Urothelium cell line (cell line): ENCODE measurements around the gene CDKN2B-AS1.

Experiments used
- DNase-seq: peaks from one replicate; pipeline ENCODE4 v3.0.0; 2011; ENCODE audit warnings: low spot score, mixed read lengths
- FAIRE-seq: peaks from 2 replicates; lab custom pipeline; 2011; peaks lifted over from hg19 to GRCh38; lab: Jason Lieb, UNC

CDKN2B-AS1 gene

DNA sequence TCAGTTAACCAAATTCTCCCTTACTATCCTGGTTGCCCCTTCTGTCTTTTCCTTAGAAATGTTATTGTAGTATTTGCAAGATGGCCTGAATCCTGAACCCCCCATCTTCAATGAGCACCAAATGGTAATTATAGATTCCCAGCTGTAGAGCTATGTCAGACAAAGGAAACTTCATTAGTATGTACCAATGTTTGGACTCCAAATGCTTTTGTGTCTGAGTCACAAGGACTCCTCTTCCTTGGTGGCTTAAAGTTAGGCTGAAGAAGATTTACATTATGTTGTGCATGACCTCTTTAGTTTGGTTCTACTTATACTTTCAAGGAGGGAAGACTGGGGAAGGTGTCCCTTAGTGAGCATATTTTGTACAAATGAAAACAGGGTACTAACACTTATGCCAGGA is 120.4 kb downstream of the CDKN2B-AS1 start:
- DNase-seq, result no peak
- FAIRE-seq, result no peak

- no peak for DNase-seq
- no peak for FAIRE-seq
Measured at GRCh38 chr9:22116758-22117157, 122.2 kb downstream of the CDKN2B-AS1 start.

DNA sequence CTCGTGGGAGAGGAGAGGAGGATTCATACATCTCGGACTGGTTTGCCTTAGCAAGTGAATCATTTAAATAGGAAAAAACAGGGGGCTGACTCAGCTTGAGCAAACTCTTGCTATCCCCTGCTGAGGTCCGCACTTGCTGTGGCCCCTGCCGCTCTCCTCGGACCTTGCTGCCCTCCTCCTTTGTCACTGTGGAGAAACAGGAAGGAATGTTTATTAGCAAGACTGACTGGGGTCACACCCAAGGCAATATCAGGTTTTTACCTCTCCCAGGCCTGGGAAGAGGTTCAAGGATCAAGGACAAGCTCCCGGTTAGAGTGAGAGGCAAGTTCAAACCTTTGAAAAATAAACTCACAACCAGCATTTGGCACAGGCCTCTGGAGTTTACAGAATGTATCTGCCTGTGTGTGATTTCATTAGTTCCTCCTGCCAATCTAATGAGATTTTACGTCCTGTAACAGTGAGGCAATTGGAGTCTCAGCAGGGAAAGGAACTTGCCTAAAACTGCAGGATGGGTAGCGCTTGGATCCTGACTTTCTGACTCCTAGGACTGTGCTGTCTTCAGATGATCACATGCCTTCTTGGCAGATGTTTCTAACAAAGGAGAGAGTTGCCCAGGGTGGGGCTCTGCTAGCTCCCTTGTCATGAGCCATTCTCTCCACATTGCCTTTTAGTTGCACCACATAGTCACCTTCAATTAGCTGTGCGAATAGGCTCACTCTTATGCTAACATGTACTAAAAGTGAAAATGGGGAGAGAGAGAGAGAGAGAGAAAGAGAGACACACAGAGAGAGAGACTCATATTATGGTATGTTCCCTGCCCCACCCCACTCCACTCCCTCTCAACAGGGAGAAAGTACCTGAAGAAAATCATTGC is 123.2 kb downstream of the CDKN2B-AS1 start:
- FAIRE-seq (no peak), DNase-seq (no peak)

DNA sequence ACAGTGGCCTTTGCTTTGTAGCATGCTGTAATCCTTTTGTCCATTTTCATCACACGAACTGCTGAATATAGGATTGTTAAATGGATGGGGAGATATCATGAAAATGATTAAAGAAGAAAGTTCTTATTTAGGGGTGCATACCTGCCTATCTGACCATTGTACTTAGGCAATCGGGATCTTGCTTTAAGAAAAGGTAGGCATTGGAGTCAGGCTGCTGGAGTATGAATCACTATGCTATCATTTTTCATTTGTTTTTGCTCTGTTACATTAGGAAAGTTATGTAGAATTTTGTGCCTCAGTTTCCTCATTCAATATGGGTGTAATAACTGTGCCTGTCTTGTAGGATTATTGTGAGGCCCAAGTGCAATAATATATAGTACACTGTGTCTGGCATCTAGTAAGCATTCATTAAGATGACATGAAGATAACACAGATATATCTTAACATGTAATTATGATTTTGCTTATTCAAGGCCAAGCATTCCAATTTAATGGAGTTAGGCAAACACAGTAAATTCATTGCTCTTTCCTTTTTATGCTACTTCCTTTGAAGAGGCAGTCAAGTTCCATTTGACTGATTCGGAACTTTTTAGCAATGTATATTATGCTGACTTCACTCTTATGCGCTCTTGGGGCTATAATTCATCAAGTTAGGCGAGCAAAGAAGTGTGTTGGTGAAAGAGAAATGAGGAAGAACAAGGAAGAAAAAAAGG is 124.4 kb downstream of the CDKN2B-AS1 start:
- FAIRE-seq (no peak), DNase-seq (no peak)

- DNase-seq (no peak), FAIRE-seq (no peak)
Measured at GRCh38 chr9:22119522-22120158, 125.0 kb downstream of the CDKN2B-AS1 start.

- FAIRE-seq, result no peak
- DNase-seq, result no peak
Measured at GRCh38 chr9:22120159-22120549, 125.6 kb downstream of the CDKN2B-AS1 start.

DNA sequence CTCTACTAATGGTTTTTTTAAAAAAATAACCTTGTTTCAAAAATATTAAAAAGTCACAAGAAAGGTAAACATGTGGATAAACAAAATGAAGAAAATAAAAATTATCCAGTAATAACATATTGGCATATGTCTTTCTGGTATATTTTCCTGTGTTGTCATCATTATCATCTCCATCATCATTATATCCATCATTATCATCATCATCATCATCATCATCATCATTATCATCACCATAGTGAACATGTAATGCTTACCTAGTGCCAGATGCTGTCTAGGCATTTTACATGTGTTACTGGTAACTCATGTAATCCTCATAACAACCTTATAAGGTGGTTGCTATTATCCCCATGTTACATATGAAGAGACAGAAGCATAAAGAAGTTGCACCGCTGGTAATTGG is 126.0 kb downstream of the CDKN2B-AS1 start:
- FAIRE-seq (no peak), DNase-seq (no peak)

DNA sequence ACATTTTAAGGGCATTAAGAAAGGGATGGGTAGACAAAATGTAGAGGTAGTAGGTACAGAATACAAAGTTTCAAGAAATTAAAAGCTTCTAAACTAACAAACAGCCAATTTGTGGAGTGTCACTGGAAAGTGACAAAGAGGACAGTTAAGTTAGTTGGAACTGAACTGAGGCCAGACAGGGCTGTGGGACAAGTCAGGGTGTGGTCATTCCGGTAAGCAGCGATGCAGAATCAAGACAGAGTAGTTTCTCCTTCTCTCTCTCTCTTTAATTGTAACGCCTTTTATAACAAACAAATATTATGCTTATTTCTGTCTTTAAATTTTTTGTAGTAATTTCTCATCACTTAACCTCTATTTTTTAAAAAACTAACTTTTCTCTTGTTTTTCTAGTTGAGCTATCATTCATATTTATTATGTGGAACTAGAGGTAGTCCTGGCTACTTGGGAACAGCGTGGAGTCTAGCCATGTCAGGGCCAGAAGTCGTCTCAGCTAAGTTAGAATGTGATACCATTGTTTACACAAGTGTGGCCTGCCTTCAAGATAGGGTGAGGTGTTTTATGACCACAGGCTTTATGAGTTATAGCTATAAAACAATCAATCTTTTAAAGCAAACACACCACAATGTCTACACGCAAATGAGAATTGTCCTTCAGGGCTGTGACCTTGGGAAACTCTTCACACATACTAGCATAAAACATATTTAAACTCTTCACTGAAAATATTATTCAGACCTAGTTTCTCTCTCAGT is 129.8 kb downstream of the CDKN2B-AS1 start:
- FAIRE-seq (no peak), DNase-seq (peak; percentile 42)

- FAIRE-seq (no peak), DNase-seq (no peak)
Measured at GRCh38 chr9:22129133-22129532, 134.5 kb downstream of the CDKN2B-AS1 start.

DNA sequence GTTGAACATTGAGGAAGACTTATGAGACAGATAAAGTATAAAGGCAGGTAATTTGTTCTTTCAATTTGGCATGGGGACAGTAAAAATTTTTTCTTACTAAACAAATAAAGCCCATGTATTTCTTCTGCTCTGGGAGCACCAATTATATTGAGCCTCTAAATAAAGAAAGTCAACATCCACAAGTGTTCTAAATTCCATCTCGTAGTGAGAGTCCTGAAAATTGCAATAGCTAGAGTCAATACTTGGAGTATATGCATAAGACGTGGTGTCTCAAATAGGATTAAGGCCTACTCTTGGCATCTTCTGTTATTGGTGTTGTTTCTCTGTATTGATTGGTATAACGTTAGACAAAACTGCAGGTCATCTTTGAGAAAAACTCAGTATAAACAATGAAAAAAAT is 135.0 kb downstream of the CDKN2B-AS1 start:
- FAIRE-seq (no peak), DNase-seq (no peak)

- DNase-seq (no peak), FAIRE-seq (no peak)
Measured at GRCh38 chr9:22131817-22132216, 137.2 kb downstream of the CDKN2B-AS1 start.

- DNase-seq, result no peak
- FAIRE-seq, result no peak
Measured at GRCh38 chr9:22134390-22134789, 139.8 kb downstream of the CDKN2B-AS1 start.

- no peak for DNase-seq
Measured at GRCh38 chr9:22136461-22137096, 142.0 kb downstream of the CDKN2B-AS1 start.

DNA sequence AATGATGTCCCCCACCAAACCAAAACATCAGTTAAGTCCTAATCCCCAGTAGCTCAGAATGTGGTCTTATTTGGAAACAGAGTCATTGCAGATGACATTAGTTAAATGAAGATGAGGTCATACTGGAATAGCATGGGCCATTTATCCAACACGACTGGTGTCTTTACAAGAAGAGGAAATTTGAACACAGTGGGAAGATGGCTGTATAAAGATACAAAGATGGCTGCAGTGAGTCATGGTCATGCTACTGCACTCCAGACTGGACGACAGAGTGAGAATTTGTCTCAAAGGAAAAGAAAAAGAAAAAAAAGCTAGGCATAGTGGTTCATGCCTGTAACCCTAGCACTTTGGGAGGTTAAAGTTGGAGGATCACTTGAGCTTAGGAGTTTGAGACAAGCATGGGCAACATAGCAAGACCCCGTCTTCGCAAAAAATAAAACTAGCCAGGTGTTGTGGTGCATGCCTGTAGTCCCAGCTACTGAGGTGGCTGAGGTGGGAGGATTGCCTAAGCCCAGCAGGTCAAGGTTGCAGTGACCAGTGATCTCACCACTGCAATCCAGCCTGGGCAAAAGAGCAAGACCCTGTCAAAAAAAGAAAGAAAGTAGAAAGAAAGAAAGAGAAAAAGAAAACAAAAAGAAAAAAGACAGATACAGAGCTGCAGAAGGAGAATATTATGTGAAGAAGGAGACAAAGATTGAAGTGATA is 144.5 kb downstream of the CDKN2B-AS1 start:
- FAIRE-seq, result no peak
- DNase-seq, result no peak

More at GRCh38 chr9:22136461-22137096, 142.0 kb downstream of the CDKN2B-AS1 start:
- no peak for FAIRE-seq

DNA sequence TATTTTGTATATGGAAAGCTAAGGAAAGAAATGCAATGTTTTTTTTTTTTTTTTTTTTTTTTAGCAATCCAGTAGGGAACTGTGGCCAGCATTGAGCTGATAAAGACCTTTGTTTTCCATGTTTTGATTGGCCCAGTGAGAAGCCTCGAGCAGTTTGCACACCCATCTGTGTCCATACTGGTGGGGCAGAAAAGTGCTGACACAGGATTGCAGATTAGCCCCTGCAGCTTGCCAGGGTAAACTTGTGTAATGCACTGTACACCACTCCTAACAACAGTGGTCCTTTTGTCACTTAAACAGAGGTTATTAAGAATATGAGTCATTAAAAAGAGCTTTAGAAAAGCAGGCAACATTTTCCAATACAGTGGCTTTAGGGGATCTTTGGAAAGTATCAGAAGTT is 147.3 kb downstream of the CDKN2B-AS1 start:
- peak; percentile 21 for DNase-seq

GRCh38 chr9:22142671-22143070 is 148.1 kb downstream of the CDKN2B-AS1 start:
- no peak for FAIRE-seq

More for the DNA sequence above, 147.3 kb downstream of the CDKN2B-AS1 start:
- FAIRE-seq, result no peak

DNA sequence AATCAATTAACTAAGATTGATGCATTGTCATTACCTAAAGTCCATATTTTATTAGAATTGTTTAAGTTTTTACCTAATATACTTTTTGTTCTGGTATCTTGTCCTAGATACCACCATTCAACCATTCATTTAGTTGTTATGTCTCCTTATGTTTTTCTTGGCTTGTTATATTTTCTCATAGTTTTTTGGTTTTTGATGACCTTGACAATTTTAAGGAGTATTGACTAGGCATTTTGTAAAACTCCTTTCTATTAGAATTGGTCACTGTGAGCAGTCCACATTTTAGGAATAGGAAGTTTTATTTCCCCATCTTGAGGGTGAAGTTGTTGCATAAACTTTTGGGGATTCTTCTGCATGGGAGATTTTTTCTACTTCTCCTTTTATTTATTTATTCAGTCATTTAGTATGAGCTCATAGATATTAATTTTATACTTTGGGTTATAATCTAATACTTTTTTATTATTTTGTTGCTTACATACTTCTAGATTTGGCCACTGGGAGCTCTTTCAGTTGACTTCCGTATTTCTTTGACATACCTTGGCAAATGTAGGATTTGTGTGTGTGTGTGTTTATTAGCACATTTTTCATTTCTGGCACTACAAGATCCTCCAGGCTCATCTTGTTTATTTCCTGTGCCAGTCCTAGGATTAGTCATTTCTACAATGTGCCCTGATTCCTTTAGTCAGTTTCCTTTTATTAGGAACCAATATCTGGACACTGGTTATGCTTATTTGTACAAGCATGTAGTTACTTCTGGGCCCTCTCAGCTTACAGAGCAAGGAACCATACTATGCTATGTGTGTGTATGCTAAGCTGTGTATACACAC is 149.4 kb downstream of the CDKN2B-AS1 start:
- no peak for DNase-seq
- FAIRE-seq, result no peak

More at GRCh38 chr9:22142671-22143070, 148.1 kb downstream of the CDKN2B-AS1 start:
- DNase-seq, result no peak

- FAIRE-seq, result no peak
- no peak for DNase-seq
Measured at GRCh38 chr9:22146604-22147003, 152.0 kb downstream of the CDKN2B-AS1 start.
